Vagina (tissue), 2 donors: Measurements from ENCODE around the gene CLIC1.

Experiments
- POLR2A ChIP-seq, 2 donors: fragments of 450-650 bp; IDR thresholded peaks; one replicate each; pipeline ENCODE4 v1.6.1; 2017; ENCODE audit warnings: antibody characterized with exemption in 2 of 2, mild to moderate bottlenecking in 2 of 2, moderate library complexity in 2 of 2
- POLR2AphosphoS5 ChIP-seq, 2 donors: sonication (generic); formaldehyde crosslinking; IDR thresholded peaks; one replicate each; pipeline ENCODE4 v1.9.0; 2017; ENCODE audit warnings: antibody characterized with exemption in 2 of 2, mild to moderate bottlenecking in 2 of 2, low read depth in 1 of 2; ENCODE audit not compliant: insufficient read depth in 1 of 2

- TF ChIP-seq POLR2A (IDR thresholded peaks at IDR 0.05) (no peak), POLR2AphosphoS5 (IDR thresholded peaks at IDR 0.05; ENCODE audit: insufficient read depth in 1 of 2, low read depth in 1 of 2) (no peak)
These were observed 46.9 kb downstream of the CLIC1 start for GRCh38 chr6:31689249-31690110.
